Right lobe of liver (tissue), 6 donors: ENCODE data around the gene ALLC. TPM values are rescaled to one million over a fixed set of nuclear protein-coding genes. Genes with fewer than 3 reads are reported as not detected.

Source experiments
- ATAC-seq, 4 donors: fragments of 200-7000 bp; cut with Tn5 transposase; one replicate each; pipeline ENCODE4 v1.9.1; 2020; ENCODE audit warnings: mild to moderate bottlenecking in 4 of 4, moderate library complexity in 4 of 4
- DNase-seq, 3 donors: peaks; one replicate each; pipeline ENCODE4 v3.0.0-alpha.2; 2020
- H3K27ac ChIP-seq, 3 donors: fragments of 200-600 bp; one replicate each; pipeline ENCODE4 v1.8.0; 2022
- H3K27me3 ChIP-seq, 2 donors: fragments of 200-600 bp; one replicate each; pipeline ENCODE4 v1.8.0; 2022
- H3K36me3 ChIP-seq, 4 donors: fragments of 200-600 bp; sonication (generic) in 1 of 4; one replicate each; pipeline versions ENCODE4 v1.5.1 to v1.8.0; 2017 to 2022; ENCODE audit warnings: control low read depth in 1 of 4
- H3K4me1 ChIP-seq, 4 donors: fragments of 200-600 bp; sonication (generic) in 1 of 4; one replicate each; pipeline versions ENCODE4 v1.5.1 to v1.8.0; 2017 to 2022; ENCODE audit warnings: control low read depth in 1 of 4
- H3K4me3 ChIP-seq, 3 donors: fragments of 200-600 bp; one replicate each; pipeline ENCODE4 v1.8.0; 2022
- H3K9me3 ChIP-seq, 4 donors: fragments of 200-600 bp; sonication (generic) in 1 of 4; one replicate each; pipeline versions ENCODE4 v1.5.1 to v1.8.0; 2017 to 2022; ENCODE audit warnings: control low read depth in 1 of 4
- CTCF ChIP-seq, 4 donors: fragments of 200-600 bp in 3 of 4; fragments of 450-650 bp in 1 of 4; IDR thresholded peaks; one replicate each; pipeline versions ENCODE4 v1.5.1 to v1.8.0; 2016 to 2022; ENCODE audit warnings: antibody characterized with exemption in 4 of 4, mild to moderate bottlenecking in 2 of 4
- POLR2A ChIP-seq: fragments of 450-650 bp; IDR thresholded peaks from one replicate; pipeline ENCODE4 v1.6.1; 2017; ENCODE audit warnings: antibody characterized with exemption, mild to moderate bottlenecking
- WGBS: methylation state at CpG from one replicate; pipeline ENCODE4 v1.1.6; 2018; ENCODE audit warnings: low coverage, low lambda C conversion rate; ENCODE audit not compliant: insufficient coverage; ENCODE audit errors: missing lambda C conversion rate; 5-methylcytosine and 5-hydroxymethylcytosine counted together
- intact Hi-C, 2 donors: fragments of 100-400 bp; cut with DNase I; formaldehyde crosslinking; loops; one replicate each; pipeline versions ENCODE4 v1.11.2 to v1.14.1; 2022
- total RNA-seq, 6 experiments: library from RNA; depleted of rRNA in 2 of 6; stranded (reverse); fragments of >200 nt in 2 of 6; fragmentation: NEBNext Ultra II Directional in 3 of 6; extraction: Animal tissue kit (Norgen Biotek cat#: 25700) in 3 of 6; gene quantifications; one replicate each; pipeline versions ENCODE4 v1.1.0 to v1.2.4, GENCODE V29; 2016 to 2023
- donor health status: DM: no; HTN: yes; CAD: no.
- donor health status: DM: no; HTN: no; CAD: no.
- donor health status: DM: no; HTN: no; CAD: no.
- donor health status: DM: no; HTN: yes; CAD: no.
- donor health status: DM: no; HTN: yes; CAD: no.

ALLC gene
- total RNA-seq, 6 experiments from 2014 or later: 0.18 to 0.63 (median 0.31) TPM; not detected in 1

- 39% methylated on average over 6 of the region's 10 CpGs for WGBS
- ATAC-seq (no peak), DNase-seq (peak in 1 of 3 donors; percentile 7)
- Histone ChIP-seq H3K27ac (no peak overlapping the region), H3K36me3 (no peaks in the 10 kb centered on the region), H3K9me3 (no peaks in the 10 kb centered on the region), H3K4me3 (no peak overlapping the region), H3K27me3 (no peaks in the 10 kb centered on the region), H3K4me1 (peaks cover 0 to 3% (median 0%) of the 10 kb centered on the region in 4 donors)
- TF ChIP-seq CTCF (IDR thresholded peaks at IDR 0.05) (no peak), POLR2A (no peak)
- intact Hi-C loops: loop anchor here in 1 of 2 donors (10.0 kb wide), 1 partner anchor 51 kb away; the partner anchor contains the start of gene COLEC11
Measured at GRCh38 chr2:3645745-3646389, 12.1 kb upstream of the ALLC start.

- H3K4me3 ChIP-seq: no peak overlapping the region
- no peak for DNase-seq
- no peak overlapping the region for H3K27ac ChIP-seq
- ATAC-seq: no peak
- intact Hi-C loops: loop anchor here in 1 of 2 donors (10.0 kb wide), 1 partner anchor 52 kb away; the partner anchor contains the start of gene COLEC11
- TF ChIP-seq POLR2A (no peak), CTCF (IDR thresholded peaks at IDR 0.05) (no peak)
- H3K9me3 ChIP-seq: no peaks in the 10 kb centered on the region
- 76% methylated on average over 7 of the region's 8 CpGs for WGBS
- H3K4me1 ChIP-seq: peaks cover 0 to 4% (median 0%) of the 10 kb centered on the region in 4 donors
- no peaks in the 10 kb centered on the region for H3K36me3 ChIP-seq
- H3K27me3 ChIP-seq: no peaks in the 10 kb centered on the region
Measured at GRCh38 chr2:3646446-3646845, 11.6 kb upstream of the ALLC start.

DNA sequence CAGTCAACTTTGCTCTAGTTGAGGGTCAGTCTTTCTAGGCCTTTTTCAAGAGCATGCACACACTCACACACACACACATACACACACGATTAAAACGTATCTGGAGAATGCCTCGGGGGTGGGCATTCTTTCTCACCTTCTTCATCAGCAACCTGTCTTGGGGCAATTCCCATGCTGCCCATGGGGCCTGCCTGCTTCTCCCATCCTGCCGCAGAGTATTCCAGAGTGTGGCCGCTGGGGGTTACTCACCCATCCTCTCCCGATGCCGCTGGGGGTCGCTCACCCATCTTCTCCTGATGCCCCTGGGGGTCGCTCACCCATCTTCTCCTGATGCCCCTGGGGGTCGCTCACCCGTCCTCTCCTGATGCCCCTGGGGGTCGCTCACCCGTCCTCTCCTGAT is 10.8 kb upstream of the ALLC start:
- no peak for TF ChIP-seq CTCF (IDR thresholded peaks at IDR 0.05)
- TF ChIP-seq POLR2A: no peak
- Histone ChIP-seq H3K4me1 (peaks cover 0 to 4% (median 0%) of the 10 kb centered on the region in 4 donors), H3K27me3 (no peaks in the 10 kb centered on the region), H3K4me3 (no peak overlapping the region), H3K9me3 (no peaks in the 10 kb centered on the region), H3K27ac (no peak overlapping the region), H3K36me3 (no peaks in the 10 kb centered on the region)
- ATAC-seq (no peak), DNase-seq (no peak)
- 50% methylated on average over 8 of the region's 13 CpGs for WGBS
- intact Hi-C loops: loop anchor here in 1 of 2 donors (10.0 kb wide), 1 partner anchor 52 kb away; the partner anchor contains the start of gene COLEC11

DNA sequence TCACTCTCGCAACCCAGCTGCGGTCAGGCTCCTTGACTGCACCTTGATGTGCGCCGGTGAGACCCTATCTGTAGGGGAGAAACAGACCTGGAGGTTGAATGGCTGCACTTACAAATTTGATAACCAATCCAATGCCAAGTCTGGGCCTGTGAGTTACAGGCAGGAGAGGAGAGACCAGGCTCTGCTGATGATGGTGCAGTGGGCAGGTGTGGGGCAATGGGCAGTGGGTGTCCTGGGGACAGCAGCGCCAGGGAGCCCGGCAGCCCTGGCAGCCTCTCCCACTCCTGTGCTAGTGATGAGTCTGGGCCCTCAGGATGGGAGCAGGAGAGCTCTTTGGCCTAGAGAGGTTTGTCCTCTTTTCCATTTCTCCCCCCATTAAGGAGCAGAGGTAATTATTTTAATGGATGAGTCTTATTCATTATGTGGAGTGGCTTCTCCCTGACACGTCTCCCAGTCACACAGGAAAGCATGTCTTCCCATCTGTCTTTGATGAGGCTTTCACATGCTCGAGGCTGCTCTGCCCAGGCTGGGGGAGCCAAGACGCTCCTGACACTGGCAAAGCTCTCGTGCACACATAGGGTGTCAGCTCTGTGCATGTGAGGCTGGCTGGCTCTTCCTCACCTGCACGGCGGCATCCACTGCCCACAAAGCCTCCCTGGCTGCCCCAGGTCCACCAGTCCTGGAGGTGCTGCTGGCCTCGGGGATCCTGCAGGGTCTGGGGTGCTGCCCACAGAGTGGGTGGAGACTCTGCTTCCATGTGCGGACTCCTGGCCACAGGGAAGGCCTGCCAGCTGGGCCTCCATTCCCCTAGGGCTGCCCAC is 10.0 kb upstream of the ALLC start:
- no peak for DNase-seq
- Histone ChIP-seq H3K9me3 (no peaks in the 10 kb centered on the region), H3K4me3 (no peak overlapping the region), H3K27me3 (no peaks in the 10 kb centered on the region), H3K27ac (no peak overlapping the region), H3K36me3 (no peaks in the 10 kb centered on the region), H3K4me1 (peaks cover 0 to 4% (median 0%) of the 10 kb centered on the region in 4 donors)
- TF ChIP-seq CTCF (IDR thresholded peaks at IDR 0.05): no peak
- no peak for TF ChIP-seq POLR2A
- intact Hi-C loops: loop anchor here in 1 of 2 donors (10.0 kb wide), 1 partner anchor 53 kb away; the partner anchor contains the start of gene COLEC11
- ATAC-seq: no peak
- 66% methylated on average over 6 of the region's 14 CpGs for WGBS
